IMR-90 (cell line): ENCODE measurements around the gene RASGRP1.

Source experiments
- TF ChIP-seq, protein P1 (sequence below): conservative IDR thresholded peaks from 2 replicates; pipeline ENCODE4 v1.5.1; 2012; ENCODE audit warnings: mild to moderate bottlenecking, low read depth, low read length, improper control_type of control experiment
- TF ChIP-seq, protein P2 (sequence below): fragments of 150-350 bp; IDR thresholded peaks from 2 replicates; pipeline ENCODE4 v1.6.1; 2017; ENCODE audit warnings: mild to moderate bottlenecking, antibody characterized with exemption, low read length, low read depth

DNA sequence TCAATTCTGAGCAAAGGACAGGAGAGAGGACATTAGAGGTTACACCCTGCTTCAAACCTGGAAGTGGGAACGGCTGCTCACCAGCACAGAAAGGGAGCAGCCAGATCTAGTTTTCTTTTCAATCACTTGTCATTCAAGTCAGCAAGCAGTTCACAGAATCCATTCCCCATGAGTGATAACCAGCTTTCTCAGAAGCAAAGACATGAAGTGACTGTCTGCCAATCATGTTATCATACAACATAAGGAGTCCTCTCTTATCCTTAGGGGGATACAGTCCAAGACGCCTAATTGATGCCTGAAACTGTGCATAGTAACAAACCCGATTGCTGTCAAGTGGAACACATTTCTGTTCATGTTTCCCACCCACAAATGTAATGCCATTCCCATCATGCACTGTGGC lies 56.0 kb downstream of the RASGRP1 start:
- TF ChIP-seq, protein P1, sequence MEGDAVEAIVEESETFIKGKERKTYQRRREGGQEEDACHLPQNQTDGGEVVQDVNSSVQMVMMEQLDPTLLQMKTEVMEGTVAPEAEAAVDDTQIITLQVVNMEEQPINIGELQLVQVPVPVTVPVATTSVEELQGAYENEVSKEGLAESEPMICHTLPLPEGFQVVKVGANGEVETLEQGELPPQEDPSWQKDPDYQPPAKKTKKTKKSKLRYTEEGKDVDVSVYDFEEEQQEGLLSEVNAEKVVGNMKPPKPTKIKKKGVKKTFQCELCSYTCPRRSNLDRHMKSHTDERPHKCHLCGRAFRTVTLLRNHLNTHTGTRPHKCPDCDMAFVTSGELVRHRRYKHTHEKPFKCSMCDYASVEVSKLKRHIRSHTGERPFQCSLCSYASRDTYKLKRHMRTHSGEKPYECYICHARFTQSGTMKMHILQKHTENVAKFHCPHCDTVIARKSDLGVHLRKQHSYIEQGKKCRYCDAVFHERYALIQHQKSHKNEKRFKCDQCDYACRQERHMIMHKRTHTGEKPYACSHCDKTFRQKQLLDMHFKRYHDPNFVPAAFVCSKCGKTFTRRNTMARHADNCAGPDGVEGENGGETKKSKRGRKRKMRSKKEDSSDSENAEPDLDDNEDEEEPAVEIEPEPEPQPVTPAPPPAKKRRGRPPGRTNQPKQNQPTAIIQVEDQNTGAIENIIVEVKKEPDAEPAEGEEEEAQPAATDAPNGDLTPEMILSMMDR: no peak
- TF ChIP-seq, protein P2, sequence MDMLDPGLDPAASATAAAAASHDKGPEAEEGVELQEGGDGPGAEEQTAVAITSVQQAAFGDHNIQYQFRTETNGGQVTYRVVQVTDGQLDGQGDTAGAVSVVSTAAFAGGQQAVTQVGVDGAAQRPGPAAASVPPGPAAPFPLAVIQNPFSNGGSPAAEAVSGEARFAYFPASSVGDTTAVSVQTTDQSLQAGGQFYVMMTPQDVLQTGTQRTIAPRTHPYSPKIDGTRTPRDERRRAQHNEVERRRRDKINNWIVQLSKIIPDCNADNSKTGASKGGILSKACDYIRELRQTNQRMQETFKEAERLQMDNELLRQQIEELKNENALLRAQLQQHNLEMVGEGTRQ: no peak
